K562 (cell line): ENCODE data around the gene LASP1. TPM values are rescaled to one million over a fixed set of nuclear protein-coding genes. Genes with fewer than 3 reads are reported as not detected.

Source experiments
- CBFA2T2 ChIP-seq: fragments of 450-650 bp; conservative IDR thresholded peaks from 2 replicates; pipeline ENCODE4 v1.6.1; 2017; ENCODE audit warnings: mild to moderate bottlenecking
- ERF ChIP-seq: fragments of 450-650 bp; formaldehyde crosslinking; IDR thresholded peaks from 2 replicates; pipeline ENCODE4 v1.4.0; 2020; ENCODE audit warnings: mild to moderate bottlenecking, mixed read lengths
- ESRRA ChIP-seq: fragments of 450-650 bp; IDR thresholded peaks from 2 replicates; pipeline ENCODE4 v1.6.1; 2014; ENCODE audit warnings: low read depth, mild to moderate bottlenecking, moderate library complexity, borderline replicate concordance
- ZBTB17 ChIP-seq: fragments of 450-650 bp; formaldehyde crosslinking; IDR thresholded peaks from 2 replicates; pipeline ENCODE4 v1.4.0; 2020; ENCODE audit warnings: mild to moderate bottlenecking
- ZNF184 ChIP-seq: sonication (generic); formaldehyde crosslinking; IDR thresholded peaks from 2 replicates; pipeline ENCODE4 v1.5.0; 2020; ENCODE audit warnings: missing genetic modification reagents
- polyA plus RNA-seq, 8 experiments: library from polyadenylated mRNA; depleted of rRNA in 4 of 8; stranded (reverse) in 5 of 8; unstranded in 3 of 8; fragments of >200 nt; fragmentation: Nextera tagmentation in 2 of 8; fragmentation: Illumina TruSeq in 1 of 8; extraction: Ambion mirVana in 2 of 8; extraction: Trizol in 1 of 8; gene quantifications; 2 replicates each; pipeline versions ENCODE4 v1.2.1 to v1.2.3, GENCODE V29; 2011 to 2014; ENCODE audit warnings: inconsistent platforms in 1 of 8, missing spikeins in 1 of 8
- total RNA-seq, 7 experiments: library from RNA; depleted of rRNA in 6 of 7; stranded (reverse); fragments of >200 nt in 6 of 7; fragmentation: Illumina TruSeq in 2 of 7; extraction: Trizol in 2 of 7; gene quantifications; 2 replicates each; pipeline versions ENCODE4 v1.2.1 to v1.2.3, GENCODE V29; 2011 to 2021; ENCODE audit warnings: low replicate concordance in 1 of 7
- TF ChIP-seq, protein P1 (sequence below), 2 experiments: fragments of 450-650 bp in 1 of 2; sonication (generic) in 1 of 2; formaldehyde crosslinking in 1 of 2; IDR thresholded peaks; 2 replicates each; pipeline versions ENCODE4 v1.7.1 to v1.9.0; 2016 to 2022; ENCODE audit warnings: inconsistent platforms in 1 of 2, mild to moderate bottlenecking in 1 of 2, missing genetic modification reagents in 1 of 2

Gene LASP1
- total and polyA plus RNA-seq, 9 of the 15 experiments (the other 6 are each of a cell fraction or from before 2014, with no cell fraction given), result 23.0 to 125 (median 55.3) TPM

DNA sequence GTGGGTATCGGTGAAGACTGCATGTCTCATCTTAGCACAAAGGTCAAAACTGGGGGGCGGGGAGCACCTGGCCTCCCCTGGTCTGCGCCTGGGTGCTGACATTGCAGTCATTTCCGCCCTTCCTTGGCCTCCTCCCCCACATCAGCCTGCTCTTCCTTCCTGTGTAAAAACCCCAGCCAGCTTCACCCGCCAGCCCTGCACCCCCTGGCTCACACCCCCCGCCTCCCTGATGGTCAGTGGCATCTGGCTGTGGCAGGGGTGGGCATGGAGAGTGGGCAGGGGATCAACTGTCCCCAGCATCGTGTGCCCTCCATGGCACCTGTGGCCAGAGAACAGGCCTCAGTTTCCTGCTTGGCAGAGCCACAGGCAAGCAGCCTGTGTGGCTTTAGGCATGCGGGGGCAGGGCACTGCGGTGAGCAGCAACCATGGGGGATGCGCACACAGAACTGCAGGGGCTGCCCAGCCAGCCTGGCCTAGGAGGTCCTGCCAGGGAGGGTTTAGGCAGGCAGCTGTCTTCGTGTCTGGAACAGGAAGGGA lies 29.0 kb downstream of the LASP1 start (continued):
- TF ChIP-seq, protein P1, sequence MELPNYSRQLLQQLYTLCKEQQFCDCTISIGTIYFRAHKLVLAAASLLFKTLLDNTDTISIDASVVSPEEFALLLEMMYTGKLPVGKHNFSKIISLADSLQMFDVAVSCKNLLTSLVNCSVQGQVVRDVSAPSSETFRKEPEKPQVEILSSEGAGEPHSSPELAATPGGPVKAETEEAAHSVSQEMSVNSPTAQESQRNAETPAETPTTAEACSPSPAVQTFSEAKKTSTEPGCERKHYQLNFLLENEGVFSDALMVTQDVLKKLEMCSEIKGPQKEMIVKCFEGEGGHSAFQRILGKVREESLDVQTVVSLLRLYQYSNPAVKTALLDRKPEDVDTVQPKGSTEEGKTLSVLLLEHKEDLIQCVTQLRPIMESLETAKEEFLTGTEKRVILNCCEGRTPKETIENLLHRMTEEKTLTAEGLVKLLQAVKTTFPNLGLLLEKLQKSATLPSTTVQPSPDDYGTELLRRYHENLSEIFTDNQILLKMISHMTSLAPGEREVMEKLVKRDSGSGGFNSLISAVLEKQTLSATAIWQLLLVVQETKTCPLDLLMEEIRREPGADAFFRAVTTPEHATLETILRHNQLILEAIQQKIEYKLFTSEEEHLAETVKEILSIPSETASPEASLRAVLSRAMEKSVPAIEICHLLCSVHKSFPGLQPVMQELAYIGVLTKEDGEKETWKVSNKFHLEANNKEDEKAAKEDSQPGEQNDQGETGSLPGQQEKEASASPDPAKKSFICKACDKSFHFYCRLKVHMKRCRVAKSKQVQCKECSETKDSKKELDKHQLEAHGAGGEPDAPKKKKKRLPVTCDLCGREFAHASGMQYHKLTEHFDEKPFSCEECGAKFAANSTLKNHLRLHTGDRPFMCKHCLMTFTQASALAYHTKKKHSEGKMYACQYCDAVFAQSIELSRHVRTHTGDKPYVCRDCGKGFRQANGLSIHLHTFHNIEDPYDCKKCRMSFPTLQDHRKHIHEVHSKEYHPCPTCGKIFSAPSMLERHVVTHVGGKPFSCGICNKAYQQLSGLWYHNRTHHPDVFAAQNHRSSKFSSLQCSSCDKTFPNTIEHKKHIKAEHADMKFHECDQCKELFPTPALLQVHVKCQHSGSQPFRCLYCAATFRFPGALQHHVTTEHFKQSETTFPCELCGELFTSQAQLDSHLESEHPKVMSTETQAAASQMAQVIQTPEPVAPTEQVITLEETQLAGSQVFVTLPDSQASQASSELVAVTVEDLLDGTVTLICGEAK (IDR thresholded peaks at IDR 0.05), result 0 out of 2 replicates have a peak, but pooled peaks have one; percentile 19
- TF ChIP-seq, protein P1 (CRISPR knock-in tag; IDR thresholded peaks at IDR 0.05), result no peak
- TF ChIP-seq CBFA2T2 (peak; percentile 57; the same call in 1 of the 2 replicates), ZBTB17 (peak; percentile 63; the same call in 1 of the 2 replicates), ZNF184 (CRISPR knock-in tag) (no peak), ESRRA (peak; percentile 28; the same call in 1 of the 2 replicates), ERF (CRISPR knock-in tag) (0 out of 2 replicates have a peak, but pooled peaks have one; percentile 27)
